Upper lobe of right lung (tissue), 1 donor: ENCODE measurements around the gene PCNT. TPM values are rescaled to one million over a fixed set of nuclear protein-coding genes. Genes with fewer than 3 reads are reported as not detected.
"Not testable (repeated sequence)": the region's sequence is repeated elsewhere in the genome, so short reads cannot be mapped to it uniquely, and the experiment has no call there.

Experiments
- ATAC-seq: fragments of 200-7000 bp; cut with Tn5 transposase; one replicate; pipeline ENCODE4 v1.9.1; 2020; ENCODE audit warnings: mild to moderate bottlenecking, moderate library complexity
- DNase-seq: peaks from one replicate; pipeline ENCODE4 v3.0.0-alpha.2; 2020
- H3K27ac ChIP-seq: fragments of 200-600 bp; one replicate; pipeline ENCODE4 v1.8.0; 2022
- H3K27me3 ChIP-seq: fragments of 200-600 bp; one replicate; pipeline ENCODE4 v1.8.0; 2022; ENCODE audit warnings: mild to moderate bottlenecking
- H3K36me3 ChIP-seq: fragments of 200-600 bp; one replicate; pipeline ENCODE4 v1.8.0; 2022
- H3K4me1 ChIP-seq: fragments of 200-600 bp; one replicate; pipeline ENCODE4 v1.8.0; 2022
- H3K4me3 ChIP-seq: fragments of 200-600 bp; one replicate; pipeline ENCODE4 v1.8.0; 2022; ENCODE audit warnings: mild to moderate bottlenecking
- H3K9me3 ChIP-seq: fragments of 200-600 bp; one replicate; pipeline ENCODE4 v1.8.0; 2022
- intact Hi-C: fragments of 100-400 bp; cut with DNase I; formaldehyde crosslinking; loops from one replicate; pipeline ENCODE4 v1.11.0; 2022
- total RNA-seq: library from RNA; stranded (reverse); fragmentation: NEBNext Ultra II Directional; extraction: Animal tissue kit (Norgen Biotek cat#: 25700); gene quantifications from one replicate; pipeline ENCODE4 v1.2.1, GENCODE V29; 2021
- TF ChIP-seq, protein P1 (sequence below): fragments of 200-600 bp; IDR thresholded peaks from one replicate; pipeline ENCODE4 v1.8.0; 2022; ENCODE audit warnings: antibody characterized with exemption
- donor health status: DM: no; HTN: yes; CAD: no; lungs with severe emphysema.

PCNT gene
- total RNA-seq, 1 donor from 2014 or later, result 29.3 TPM

DNA sequence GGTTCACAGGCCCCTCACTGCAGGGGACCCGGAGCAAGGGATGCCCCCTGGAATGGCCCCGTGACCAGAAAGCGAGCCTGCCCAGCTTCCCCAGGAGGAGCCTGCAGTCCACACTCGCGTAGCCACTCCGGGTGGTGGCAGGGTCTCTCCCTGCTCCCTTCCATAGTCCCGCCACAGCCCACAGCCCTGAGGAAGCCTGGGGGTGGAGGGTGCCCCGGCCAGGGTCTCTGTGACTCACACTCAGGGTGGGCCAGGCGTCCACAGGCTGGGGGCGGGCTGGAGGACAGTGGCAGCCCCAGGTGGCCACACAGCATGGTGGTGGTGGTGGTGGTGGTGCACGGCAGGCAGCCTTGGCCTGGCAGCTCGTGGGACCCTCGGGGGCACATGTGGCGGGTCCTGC, 22.2 kb upstream of the PCNT start:
- no peak for DNase-seq
- intact Hi-C loops, result no loop called here

GRCh38 chr21:46304437-46304836, 19.5 kb upstream of the PCNT start:
- H3K27ac ChIP-seq, result no peak overlapping the region
- H3K9me3 ChIP-seq, result no peaks in the 10 kb centered on the region
- intact Hi-C loops, result no loop called here
- ATAC-seq (no peak), DNase-seq (no peak)
- no peaks in the 10 kb centered on the region for H3K36me3 ChIP-seq
- no peaks in the 10 kb centered on the region for H3K4me1 ChIP-seq
- TF ChIP-seq, protein P1, sequence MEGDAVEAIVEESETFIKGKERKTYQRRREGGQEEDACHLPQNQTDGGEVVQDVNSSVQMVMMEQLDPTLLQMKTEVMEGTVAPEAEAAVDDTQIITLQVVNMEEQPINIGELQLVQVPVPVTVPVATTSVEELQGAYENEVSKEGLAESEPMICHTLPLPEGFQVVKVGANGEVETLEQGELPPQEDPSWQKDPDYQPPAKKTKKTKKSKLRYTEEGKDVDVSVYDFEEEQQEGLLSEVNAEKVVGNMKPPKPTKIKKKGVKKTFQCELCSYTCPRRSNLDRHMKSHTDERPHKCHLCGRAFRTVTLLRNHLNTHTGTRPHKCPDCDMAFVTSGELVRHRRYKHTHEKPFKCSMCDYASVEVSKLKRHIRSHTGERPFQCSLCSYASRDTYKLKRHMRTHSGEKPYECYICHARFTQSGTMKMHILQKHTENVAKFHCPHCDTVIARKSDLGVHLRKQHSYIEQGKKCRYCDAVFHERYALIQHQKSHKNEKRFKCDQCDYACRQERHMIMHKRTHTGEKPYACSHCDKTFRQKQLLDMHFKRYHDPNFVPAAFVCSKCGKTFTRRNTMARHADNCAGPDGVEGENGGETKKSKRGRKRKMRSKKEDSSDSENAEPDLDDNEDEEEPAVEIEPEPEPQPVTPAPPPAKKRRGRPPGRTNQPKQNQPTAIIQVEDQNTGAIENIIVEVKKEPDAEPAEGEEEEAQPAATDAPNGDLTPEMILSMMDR, result no peak
- no peaks in the 10 kb centered on the region for H3K27me3 ChIP-seq
- H3K4me3 ChIP-seq, result no peak overlapping the region

More for the DNA sequence above, 22.2 kb upstream of the PCNT start:
- TF ChIP-seq, protein P1, result no peak
- no peaks in the 10 kb centered on the region for H3K36me3 ChIP-seq
- no peak overlapping the region for H3K27ac ChIP-seq
- no peaks in the 10 kb centered on the region for H3K27me3 ChIP-seq
- H3K9me3 ChIP-seq, result no peaks in the 10 kb centered on the region
- H3K4me1 ChIP-seq, result peaks cover 12% of the 10 kb centered on the region
- no peak for ATAC-seq
- H3K4me3 ChIP-seq, result no peak overlapping the region

DNA sequence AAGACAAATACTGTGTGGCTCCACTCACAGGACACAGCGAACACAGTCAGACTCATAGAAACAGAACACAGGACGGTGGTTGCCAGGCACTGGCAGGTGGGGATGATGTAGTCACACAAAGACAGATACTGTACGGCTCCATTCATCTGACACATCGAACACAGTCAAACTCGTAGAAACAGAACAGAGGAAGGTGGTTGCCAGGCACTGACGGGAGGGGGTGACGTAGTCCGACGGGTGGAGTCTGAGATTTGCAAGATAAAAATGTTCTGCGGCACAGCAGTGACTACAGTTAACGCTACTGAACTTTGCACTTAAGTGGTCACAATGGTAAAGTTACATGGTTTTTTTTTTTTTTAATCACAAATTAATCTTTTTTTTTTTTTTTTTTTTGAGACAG, 19.0 kb upstream of the PCNT start:
- TF ChIP-seq, protein P1, result no peak
- H3K36me3 ChIP-seq, result no peaks in the 10 kb centered on the region
- H3K9me3 ChIP-seq, result no peaks in the 10 kb centered on the region
- intact Hi-C loops, result no loop called here
- DNase-seq (no peak), ATAC-seq (no peak)
- no peaks in the 10 kb centered on the region for H3K4me1 ChIP-seq
- no peaks in the 10 kb centered on the region for H3K27me3 ChIP-seq
- no peak overlapping the region for H3K4me3 ChIP-seq
- no peak overlapping the region for H3K27ac ChIP-seq

GRCh38 chr21:46307625-46308024, 16.3 kb upstream of the PCNT start:
- H3K4me3 ChIP-seq, result no peak overlapping the region
- no peaks in the 10 kb centered on the region for H3K4me1 ChIP-seq
- H3K27ac ChIP-seq, result no peak overlapping the region
- H3K36me3 ChIP-seq, result no peaks in the 10 kb centered on the region
- no peaks in the 10 kb centered on the region for H3K27me3 ChIP-seq
- TF ChIP-seq, protein P1, result no peak
- intact Hi-C loops, result no loop called here
- H3K9me3 ChIP-seq, result no peaks in the 10 kb centered on the region
- ATAC-seq (no peak), DNase-seq (no peak)

GRCh38 chr21:46308431-46308830, 15.5 kb upstream of the PCNT start:
- Histone ChIP-seq H3K4me1 (no peaks in the 10 kb centered on the region), H3K27ac (no peak overlapping the region), H3K4me3 (no peak overlapping the region), H3K36me3 (no peaks in the 10 kb centered on the region), H3K9me3 (no peaks in the 10 kb centered on the region), H3K27me3 (no peaks in the 10 kb centered on the region)
- intact Hi-C loops, result no loop called here
- TF ChIP-seq, protein P1, result no peak
- DNase-seq (no peak), ATAC-seq (no peak)

GRCh38 chr21:46310260-46310659, 13.7 kb upstream of the PCNT start:
- intact Hi-C loops, H3K27me3 ChIP-seq, H3K9me3 ChIP-seq, H3K36me3 ChIP-seq, H3K4me3 ChIP-seq, DNase-seq, H3K27ac ChIP-seq, H3K4me1 ChIP-seq, ATAC-seq: not testable (repeated sequence)
